Measurements from ENCODE around the gene GBX2. TPM values are rescaled to one million over a fixed set of nuclear protein-coding genes. Genes with fewer than 3 reads are reported as not detected.

Gene GBX2
- total RNA-seq, 1 experiment from 2014 or later = 25.6 TPM

DNA sequence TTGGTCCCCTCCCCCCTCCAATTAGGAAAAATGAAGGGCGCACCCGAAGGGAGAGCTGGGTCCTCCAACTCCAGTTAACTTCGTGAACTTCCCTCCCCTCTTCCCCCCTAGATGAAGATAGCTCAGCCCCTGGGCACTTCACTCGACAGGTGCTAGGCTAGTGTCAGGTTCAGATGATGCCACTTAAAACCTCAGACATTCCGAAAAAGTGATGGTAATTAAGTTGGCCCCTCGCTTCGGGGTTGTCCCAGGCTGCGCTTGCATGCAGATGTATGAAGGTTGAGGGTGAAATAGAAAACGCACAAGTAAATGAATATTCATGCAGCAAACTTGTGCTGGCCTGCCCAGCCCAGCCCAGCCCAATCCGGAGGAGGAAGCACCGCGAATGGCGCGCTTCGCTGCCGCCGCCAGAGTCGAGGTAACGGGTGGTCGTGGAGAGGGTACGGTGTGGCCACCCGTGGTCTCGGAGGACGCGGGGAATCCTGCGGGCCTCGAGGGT lies 3.0 kb upstream of the GBX2 start (continued):
- TF ChIP-seq, protein P1, sequence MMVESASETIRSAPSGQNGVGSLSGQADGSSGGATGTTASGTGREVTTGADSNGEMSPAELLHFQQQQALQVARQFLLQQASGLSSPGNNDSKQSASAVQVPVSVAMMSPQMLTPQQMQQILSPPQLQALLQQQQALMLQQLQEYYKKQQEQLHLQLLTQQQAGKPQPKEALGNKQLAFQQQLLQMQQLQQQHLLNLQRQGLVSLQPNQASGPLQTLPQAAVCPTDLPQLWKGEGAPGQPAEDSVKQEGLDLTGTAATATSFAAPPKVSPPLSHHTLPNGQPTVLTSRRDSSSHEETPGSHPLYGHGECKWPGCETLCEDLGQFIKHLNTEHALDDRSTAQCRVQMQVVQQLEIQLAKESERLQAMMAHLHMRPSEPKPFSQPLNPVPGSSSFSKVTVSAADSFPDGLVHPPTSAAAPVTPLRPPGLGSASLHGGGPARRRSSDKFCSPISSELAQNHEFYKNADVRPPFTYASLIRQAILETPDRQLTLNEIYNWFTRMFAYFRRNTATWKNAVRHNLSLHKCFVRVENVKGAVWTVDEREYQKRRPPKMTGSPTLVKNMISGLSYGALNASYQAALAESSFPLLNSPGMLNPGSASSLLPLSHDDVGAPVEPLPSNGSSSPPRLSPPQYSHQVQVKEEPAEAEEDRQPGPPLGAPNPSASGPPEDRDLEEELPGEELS (CRISPR knock-in tag; IDR thresholded peaks at IDR 0.05) = no peak

GRCh38 chr2:236170590-236171165 lies 2.5 kb upstream of the GBX2 start:
- POLR2A ChIA-PET = interaction anchor here (0.6 to 1.5 kb wide), 4 partner anchors 9 to 414 kb away, joined by 3 to 4 read pairs (median 3); no protein-coding TSS in a partner anchor
- TF ChIP-seq ZNF263 (CRISPR knock-in tag; IDR thresholded peaks at IDR 0.05; ENCODE audit: low read depth) = no peak
- TF ChIP-seq TEAD1 (CRISPR knock-in tag; IDR thresholded peaks at IDR 0.05) = no peak
- no peak for TF ChIP-seq RELA (CRISPR knock-in tag; IDR thresholded peaks at IDR 0.05; ENCODE audit: borderline replicate concordance)
- TF ChIP-seq FOXK1 (CRISPR knock-in tag; IDR thresholded peaks at IDR 0.05) = no peak
- no peak for TF ChIP-seq ZNF138 (CRISPR knock-in tag; conservative IDR thresholded peaks at IDR 0.05)
- TF ChIP-seq ZNF281 (CRISPR knock-in tag; IDR thresholded peaks at IDR 0.05) = no peak
- TF ChIP-seq OVOL2 (CRISPR knock-in tag; IDR thresholded peaks at IDR 0.05; ENCODE audit: borderline replicate concordance) = no peak
- no peak for TF ChIP-seq ZNF671 (CRISPR knock-in tag; IDR thresholded peaks at IDR 0.05)
- TF ChIP-seq CTCF (IDR thresholded peaks at IDR 0.05) = no peak
- TF ChIP-seq ZNF512 (CRISPR knock-in tag; IDR thresholded peaks at IDR 0.05; ENCODE audit: borderline replicate concordance) = no peak
- no peak for TF ChIP-seq JUN (CRISPR knock-in tag; IDR thresholded peaks at IDR 0.05)
- TF ChIP-seq E2F1 (CRISPR knock-in tag; IDR thresholded peaks at IDR 0.05) = no peak
- no peak for TF ChIP-seq GABPB1 (CRISPR knock-in tag; IDR thresholded peaks at IDR 0.05)
- no peak for TF ChIP-seq RORB (CRISPR knock-in tag; IDR thresholded peaks at IDR 0.05)
- no peak for TF ChIP-seq SP1 (CRISPR knock-in tag; conservative IDR thresholded peaks at IDR 0.05)
- no peak for TF ChIP-seq GRHL2 (CRISPR knock-in tag; IDR thresholded peaks at IDR 0.05; ENCODE audit: insufficient replicate concordance, severe bottlenecking)
- no peak for TF ChIP-seq MYBL2 (CRISPR knock-in tag; IDR thresholded peaks at IDR 0.05)
- no peak for TF ChIP-seq CREB1 (CRISPR knock-in tag; IDR thresholded peaks at IDR 0.05)
- Mint-ChIP-seq H3K27ac (no peak overlapping the region), H3K4me1 (peaks cover 70% of the 10 kb centered on the region), H3K9me3 (no peaks in the 10 kb centered on the region), H3K27me3 (ENCODE audit: low read depth) (peaks cover 90% of the 10 kb centered on the region), H3K4me3 (peak overlapping the region; percentile 71), H3K36me3 (peaks cover 3% of the 10 kb centered on the region; the same call in 1 of the 2 replicates)
- CTCF ChIA-PET = interaction anchor here (0.8 to 3.5 kb wide), 7 partner anchors 8 to 391 kb away, joined by 3 to 11 read pairs (median 4); no protein-coding TSS in a partner anchor
- ATAC-seq = no peak
- no peak for DNase-seq (ENCODE audit: low spot score)

Data from WTC11 (cell line).